Heart left ventricle (tissue), 16 donors: Measurements from ENCODE around the gene VCX2. TPM values are rescaled to one million over a fixed set of nuclear protein-coding genes. Genes with fewer than 3 reads are reported as not detected.
"Not testable (repeated sequence)": the region's sequence is repeated elsewhere in the genome, so short reads cannot be mapped to it uniquely, and the experiment has no call there.

Source experiments
- ATAC-seq, 4 donors: fragments of 200-7000 bp; cut with Tn5 transposase; one replicate each; pipeline ENCODE4 v1.9.1; 2020 to 2022; ENCODE audit warnings: moderate library complexity in 4 of 4, mild to moderate bottlenecking in 3 of 4, moderate number of reproducible peaks in 1 of 4
- DNase-seq, 5 donors: peaks; one replicate each; pipeline ENCODE4 v3.0.0-alpha.2; 2020
- H3K27ac ChIP-seq, 12 donors: fragments of 200-600 bp; sonication (generic) in 4 of 12; one replicate each; pipeline versions ENCODE4 v1.5.0 to v1.8.0; 2016 to 2022; ENCODE audit warnings: mild to moderate bottlenecking in 2 of 12
- H3K27me3 ChIP-seq, 9 donors: fragments of 200-600 bp; sonication (generic) in 2 of 9; one replicate each; pipeline versions ENCODE4 v1.5.1 to v1.8.0; 2016 to 2022; ENCODE audit warnings: mild to moderate bottlenecking in 3 of 9
- H3K36me3 ChIP-seq, 9 donors: fragments of 200-600 bp; sonication (generic) in 2 of 9; one replicate each; pipeline versions ENCODE4 v1.5.0 to v1.8.0; 2018 to 2022; ENCODE audit warnings: mild to moderate bottlenecking in 2 of 9
- H3K4me1 ChIP-seq, 12 donors: fragments of 200-600 bp; sonication (generic) in 4 of 12; one replicate each; pipeline versions ENCODE4 v1.5.0 to v1.8.0; 2016 to 2022; ENCODE audit warnings: mild to moderate bottlenecking in 3 of 12
- H3K4me3 ChIP-seq, 12 donors: fragments of 200-600 bp; sonication (generic) in 4 of 12; one replicate each; pipeline versions ENCODE4 v1.5.0 to v1.8.0; 2017 to 2022; ENCODE audit warnings: mild to moderate bottlenecking in 9 of 12, moderate library complexity in 4 of 12
- H3K9me3 ChIP-seq, 12 donors: fragments of 200-600 bp; sonication (generic) in 4 of 12; one replicate each; pipeline versions ENCODE4 v1.5.0 to v1.8.0; 2016 to 2022; ENCODE audit warnings: mild to moderate bottlenecking in 1 of 12
- POLR2A ChIP-seq, 2 donors: fragments of 450-650 bp; IDR thresholded peaks; one replicate each; pipeline ENCODE4 v1.6.1; 2017; ENCODE audit warnings: antibody characterized with exemption in 2 of 2, mild to moderate bottlenecking in 2 of 2, moderate library complexity in 2 of 2
- WGBS, 4 donors: extraction: QIAGEN DNeasy Blood & Tissue Kit in 2 of 4; methylation state at CpG; one replicate each; pipeline versions ENCODE4 v1.1.5 to v1.1.7; 2013 to 2018; 5-methylcytosine and 5-hydroxymethylcytosine counted together
- intact Hi-C, 10 donors: fragments of 100-400 bp; cut with DNase I; formaldehyde crosslinking; loops; one replicate each; pipeline versions ENCODE4 v1.11.1 to v1.14.2; 2022
- long read RNA-seq, 3 donors: library from polyadenylated mRNA; unstranded; transcript quantifications; one replicate each; pipeline ENCODE4 v2.0.0, GENCODE V29; 2020 to 2021
- polyA plus RNA-seq, 2 donors: library from polyadenylated mRNA; stranded (reverse); fragments of 200-250 nt; gene quantifications; one replicate each; pipeline ENCODE4 v1.2.3, GENCODE V29; 2013
- total RNA-seq, 9 donors: library from RNA; depleted of rRNA in 2 of 9; stranded (reverse); fragments of >200 nt in 2 of 9; fragmentation: NEBNext Ultra II Directional in 3 of 9; extraction: Animal tissue kit (Norgen Biotek cat#: 25700) in 3 of 9; gene quantifications; one replicate each; pipeline versions ENCODE4 v1.1.0 to v1.2.4, GENCODE V29; 2016 to 2023
- TF ChIP-seq, protein P1 (sequence below), 12 donors: fragments of 200-600 bp; sonication (generic) in 4 of 12; IDR thresholded peaks; one replicate each; pipeline versions ENCODE4 v1.5.0 to v1.8.0; 2018 to 2022; ENCODE audit warnings: antibody characterized with exemption in 12 of 12, mild to moderate bottlenecking in 5 of 12
- donor health status: ischemic (EF 13 %, LVEDD 7.1; RV severe dilation, severe dysfunction).
- donor health status: healthy with polysubstance abuse.
- donor health status: DM: no; HTN: yes; CAD: no.
- donor health status: DM: no; HTN: no; CAD: no.
- donor health status: ischemic (EF 25% LVEDD 6.9; RV normal size, moderate dysfunction).
- donor health status: ischemic (EF 25% LVEDD 5.7; RV mildly dilated, moderate dysfunction).
- donor health status: healthy.
- donor health status: DM: yes; HTN: yes; CAD: no.
- donor health status: ischemic (EF 35%, LVEDD 5.7; RV mildly dilated, moderate dysfunction).
- donor health status: nonischemic (EF 11% LVEDD 7.7; RV severe dilation, severe dysfunction).
- donor health status: DM: yes; HTN: yes; CAD: no.
- donor health status: PGD.
- donor health status: ischemic (EF 29% LVEDD 5.4; RV normal size, mild dysfunction).
- donor health status: nonischemic (EF 23%, LVEDD 6.1; RV moderate dilation, normal function).

The VCX2 gene
- total RNA-seq (not detected), polyA plus RNA-seq (not detected)
- long read RNA-seq, donor 1, result 0 reads
- long read RNA-seq, donor 2, result 0 reads
- long read RNA-seq, donor 3, result 0 reads

DNA sequence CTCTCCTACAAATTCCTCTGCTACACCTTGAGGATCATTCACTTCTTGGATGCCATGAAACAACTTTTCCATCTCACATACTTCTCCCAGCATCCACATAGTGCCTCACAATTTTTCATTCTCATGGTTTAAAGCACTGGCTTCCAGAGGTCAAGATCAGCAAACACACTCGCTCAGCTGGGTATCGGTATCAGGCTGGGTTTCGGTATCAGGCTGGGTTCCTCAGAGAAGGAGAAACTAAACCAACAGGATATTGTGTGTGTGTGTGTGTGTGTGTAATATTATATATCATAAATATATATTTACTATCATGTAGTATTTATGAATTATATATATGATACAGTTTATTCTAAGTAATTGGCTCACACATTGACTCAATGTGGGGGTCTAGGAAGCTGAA is at the start of gene VCX2:
Gene VCX2, minus strand, starts transcription at position 99 of the 400 bp plus-strand sequence. CDS start 624 bp downstream, outside the sequence.
- H3K4me1 ChIP-seq, H3K27me3 ChIP-seq, H3K4me3 ChIP-seq, ATAC-seq, H3K9me3 ChIP-seq, H3K36me3 ChIP-seq, H3K27ac ChIP-seq, DNase-seq: not testable (repeated sequence)
- intact Hi-C loops, result loop anchor here in 1 of 10 donors (10.0 kb wide), 1 partner anchor 574 kb away; no protein-coding TSS in a partner anchor
- WGBS, 4 donors, result 76 to 100% (median 95%) methylated on average over 3 of the region's 3 CpGs

GRCh38 chrX:8204943-8205342 is 33.9 kb upstream of the VCX2 start:
- H3K36me3 ChIP-seq, result no peaks in the 10 kb centered on the region
- TF ChIP-seq POLR2A (IDR thresholded peaks at IDR 0.05), result no peak
- TF ChIP-seq, protein P1, sequence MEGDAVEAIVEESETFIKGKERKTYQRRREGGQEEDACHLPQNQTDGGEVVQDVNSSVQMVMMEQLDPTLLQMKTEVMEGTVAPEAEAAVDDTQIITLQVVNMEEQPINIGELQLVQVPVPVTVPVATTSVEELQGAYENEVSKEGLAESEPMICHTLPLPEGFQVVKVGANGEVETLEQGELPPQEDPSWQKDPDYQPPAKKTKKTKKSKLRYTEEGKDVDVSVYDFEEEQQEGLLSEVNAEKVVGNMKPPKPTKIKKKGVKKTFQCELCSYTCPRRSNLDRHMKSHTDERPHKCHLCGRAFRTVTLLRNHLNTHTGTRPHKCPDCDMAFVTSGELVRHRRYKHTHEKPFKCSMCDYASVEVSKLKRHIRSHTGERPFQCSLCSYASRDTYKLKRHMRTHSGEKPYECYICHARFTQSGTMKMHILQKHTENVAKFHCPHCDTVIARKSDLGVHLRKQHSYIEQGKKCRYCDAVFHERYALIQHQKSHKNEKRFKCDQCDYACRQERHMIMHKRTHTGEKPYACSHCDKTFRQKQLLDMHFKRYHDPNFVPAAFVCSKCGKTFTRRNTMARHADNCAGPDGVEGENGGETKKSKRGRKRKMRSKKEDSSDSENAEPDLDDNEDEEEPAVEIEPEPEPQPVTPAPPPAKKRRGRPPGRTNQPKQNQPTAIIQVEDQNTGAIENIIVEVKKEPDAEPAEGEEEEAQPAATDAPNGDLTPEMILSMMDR (IDR thresholded peaks at IDR 0.05), result no peak
- ATAC-seq (no peak), DNase-seq (no peak)
- peaks cover 0 to 3% (median 0%) of the 10 kb centered on the region in 12 donors for H3K4me1 ChIP-seq
- H3K9me3 ChIP-seq, result no peaks in the 10 kb centered on the region
- intact Hi-C loops, result no loop called here
- H3K27me3 ChIP-seq, result no peaks in the 10 kb centered on the region
- H3K27ac ChIP-seq, result no peak overlapping the region
- H3K4me3 ChIP-seq, result no peak overlapping the region
- 66 to 89% (median 82%) methylated on average over 4 of the region's 4 CpGs for WGBS, 4 donors

DNA sequence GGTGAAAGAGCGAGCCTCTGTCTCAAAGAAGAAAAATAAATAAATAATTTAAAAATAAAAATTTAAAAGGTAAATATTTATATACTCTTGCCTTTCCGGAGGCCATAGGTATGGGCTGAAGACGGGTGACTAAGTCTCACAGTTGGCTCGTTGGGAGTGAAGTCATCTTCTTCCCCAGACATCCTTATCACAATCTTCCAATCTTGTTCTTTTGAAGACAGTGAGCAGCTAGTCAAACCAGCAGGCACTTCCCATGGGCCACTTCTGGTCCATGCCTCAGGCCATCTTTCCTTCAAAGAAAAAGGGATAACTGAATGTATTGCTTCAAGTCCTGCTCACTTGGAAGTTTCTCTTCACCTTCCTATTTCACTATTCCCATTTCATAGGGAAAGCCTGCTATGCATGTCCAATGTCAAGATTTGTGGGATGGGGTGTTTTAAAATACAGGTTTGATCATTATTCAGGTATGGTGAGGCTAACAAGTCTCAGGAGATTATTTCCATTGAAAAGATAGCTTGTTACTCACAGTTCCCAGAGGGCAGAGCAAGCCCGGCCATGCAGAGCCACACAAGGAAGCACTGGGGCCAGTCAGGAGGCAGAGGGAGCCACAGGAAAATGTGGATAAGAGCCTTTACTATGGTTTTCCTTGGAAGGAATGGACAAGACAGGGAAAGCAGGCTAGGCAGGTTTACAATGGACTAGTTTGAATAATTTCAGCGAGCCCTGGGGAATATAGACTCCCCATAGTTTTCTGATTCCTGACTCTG is 33.3 kb upstream of the VCX2 start:
- 51 to 91% (median 79%) methylated on average over 6 of the region's 6 CpGs for WGBS, 4 donors
- H3K9me3 ChIP-seq, result no peaks in the 10 kb centered on the region
- no peak overlapping the region for H3K4me3 ChIP-seq
- no peaks in the 10 kb centered on the region for H3K27me3 ChIP-seq
- ATAC-seq (no peak), DNase-seq (no peak)
- intact Hi-C loops, result no loop called here
- H3K27ac ChIP-seq, result no peak overlapping the region
- no peaks in the 10 kb centered on the region for H3K36me3 ChIP-seq
- H3K4me1 ChIP-seq, result peaks cover 0 to 3% (median 0%) of the 10 kb centered on the region in 12 donors
- TF ChIP-seq POLR2A (IDR thresholded peaks at IDR 0.05), result no peak
- TF ChIP-seq, protein P1 (IDR thresholded peaks at IDR 0.05), result no peak

- H3K27ac ChIP-seq, result no peak overlapping the region
- intact Hi-C loops, result no loop called here
- no peaks in the 10 kb centered on the region for H3K36me3 ChIP-seq
- H3K4me1 ChIP-seq, result peaks cover 0 to 3% (median 0%) of the 10 kb centered on the region in 12 donors
- H3K27me3 ChIP-seq, result no peaks in the 10 kb centered on the region
- TF ChIP-seq, protein P1 (IDR thresholded peaks at IDR 0.05), result no peak
- TF ChIP-seq POLR2A (IDR thresholded peaks at IDR 0.05), result no peak
- no peak overlapping the region for H3K4me3 ChIP-seq
- no peaks in the 10 kb centered on the region for H3K9me3 ChIP-seq
- ATAC-seq, result peak in 3 of 4 donors; percentile 48 to 84 (median 82)
- WGBS, 4 donors, result 33 to 37% (median 34%) methylated on average over 8 of the region's 8 CpGs
- DNase-seq, result peak in 3 of 5 donors; percentile 11 to 32 (median 22)
These were observed 30.8 kb upstream of the VCX2 start for GRCh38 chrX:8201896-8202331.
